Ishikawa (cell line): ENCODE results near the gene SOX6.

ENCODE experiments used
- CEBPB ChIP-seq: IDR thresholded peaks from 2 replicates; pipeline ENCODE4 v1.6.1; 2012
- CREB1 ChIP-seq: IDR thresholded peaks from 2 replicates; pipeline ENCODE4 v1.6.1; 2012; ENCODE audit warnings: low read depth
- EGR1 ChIP-seq: IDR thresholded peaks from 2 replicates; pipeline ENCODE4 v1.6.1; 2012
- EP300 ChIP-seq: IDR thresholded peaks from 2 replicates; pipeline ENCODE4 v1.6.1; 2012; ENCODE audit warnings: borderline replicate concordance
- FOXM1 ChIP-seq: IDR thresholded peaks from 2 replicates; pipeline ENCODE4 v1.6.1; 2012; ENCODE audit warnings: low read depth, borderline replicate concordance
- NFIC ChIP-seq: IDR thresholded peaks from 2 replicates; pipeline ENCODE4 v1.6.1; 2012
- RAD21 ChIP-seq: IDR thresholded peaks from 2 replicates; pipeline ENCODE4 v1.6.1; 2012; ENCODE audit warnings: low read depth
- TAF1 ChIP-seq: IDR thresholded peaks from 2 replicates; pipeline ENCODE4 v1.6.1; 2012; ENCODE audit warnings: low read depth, mild to moderate bottlenecking
- TCF12 ChIP-seq: IDR thresholded peaks from 2 replicates; pipeline ENCODE4 v1.6.1; 2012; ENCODE audit warnings: low read depth
- TEAD4 ChIP-seq: IDR thresholded peaks from 2 replicates; pipeline ENCODE4 v1.6.1; 2012
- YY1 ChIP-seq: IDR thresholded peaks from 2 replicates; pipeline ENCODE4 v1.6.1; 2012; ENCODE audit warnings: low read depth
- ZBTB7A ChIP-seq: IDR thresholded peaks from 2 replicates; pipeline ENCODE4 v1.6.1; 2012; ENCODE audit warnings: low read depth
- TF ChIP-seq, protein P1 (sequence below): IDR thresholded peaks from 2 replicates; pipeline ENCODE4 v1.6.1; 2012
- TF ChIP-seq, protein P2 (sequence below): IDR thresholded peaks from 2 replicates; pipeline ENCODE4 v1.6.1; 2012; ENCODE audit warnings: low read depth, mild to moderate bottlenecking
- TF ChIP-seq, protein P3 (sequence below): IDR thresholded peaks from 2 replicates; pipeline ENCODE4 v1.6.1; 2012

SOX6 gene

DNA sequence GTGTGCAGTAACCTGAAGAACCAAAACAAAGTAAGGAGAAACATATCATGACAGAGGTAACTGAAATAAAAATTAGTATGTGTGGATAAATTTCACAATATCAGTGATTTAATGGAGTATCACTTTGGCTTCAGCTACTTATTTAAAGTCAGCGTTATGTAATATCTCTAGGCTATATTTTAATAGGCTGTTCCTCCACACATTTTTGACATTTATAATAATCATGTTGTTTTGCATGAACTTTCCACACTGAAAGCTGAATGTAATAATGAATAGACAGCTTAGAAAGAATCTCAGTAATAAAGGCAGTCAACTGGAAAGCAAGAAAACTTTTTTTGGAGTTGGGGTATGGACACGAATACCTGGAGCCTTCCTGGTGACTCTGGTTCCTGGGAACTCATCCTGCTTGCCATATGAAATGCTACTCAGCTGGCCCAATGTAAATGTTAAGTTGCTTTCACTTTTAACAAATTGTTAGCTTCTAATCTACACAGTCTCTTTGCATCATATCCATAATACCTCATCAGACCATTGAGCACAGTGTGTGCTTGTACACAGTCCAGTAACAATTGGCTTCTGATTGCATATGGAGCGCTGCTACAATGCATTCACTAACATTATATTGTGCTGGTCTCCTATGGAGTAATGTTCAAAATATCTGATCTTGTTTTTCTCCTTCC lies 257.7 kb downstream of the SOX6 start:
- TF ChIP-seq CREB1 (no peak), TEAD4 (peak; percentile 86), CEBPB (peak; percentile 77), TCF12 (peak; percentile 88), EP300 (peak; percentile 87), TAF1 (no peak), FOXM1 (peak; percentile 70; the same call in 1 of the 2 replicates), RAD21 (peak; percentile 11; the same call in 1 of the 2 replicates), NFIC (peak; percentile 90)
- TF ChIP-seq, protein P1, sequence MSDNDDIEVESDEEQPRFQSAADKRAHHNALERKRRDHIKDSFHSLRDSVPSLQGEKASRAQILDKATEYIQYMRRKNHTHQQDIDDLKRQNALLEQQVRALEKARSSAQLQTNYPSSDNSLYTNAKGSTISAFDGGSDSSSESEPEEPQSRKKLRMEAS = peak; percentile 57; the same call in 1 of the 2 replicates
- TF ChIP-seq, protein P2, sequence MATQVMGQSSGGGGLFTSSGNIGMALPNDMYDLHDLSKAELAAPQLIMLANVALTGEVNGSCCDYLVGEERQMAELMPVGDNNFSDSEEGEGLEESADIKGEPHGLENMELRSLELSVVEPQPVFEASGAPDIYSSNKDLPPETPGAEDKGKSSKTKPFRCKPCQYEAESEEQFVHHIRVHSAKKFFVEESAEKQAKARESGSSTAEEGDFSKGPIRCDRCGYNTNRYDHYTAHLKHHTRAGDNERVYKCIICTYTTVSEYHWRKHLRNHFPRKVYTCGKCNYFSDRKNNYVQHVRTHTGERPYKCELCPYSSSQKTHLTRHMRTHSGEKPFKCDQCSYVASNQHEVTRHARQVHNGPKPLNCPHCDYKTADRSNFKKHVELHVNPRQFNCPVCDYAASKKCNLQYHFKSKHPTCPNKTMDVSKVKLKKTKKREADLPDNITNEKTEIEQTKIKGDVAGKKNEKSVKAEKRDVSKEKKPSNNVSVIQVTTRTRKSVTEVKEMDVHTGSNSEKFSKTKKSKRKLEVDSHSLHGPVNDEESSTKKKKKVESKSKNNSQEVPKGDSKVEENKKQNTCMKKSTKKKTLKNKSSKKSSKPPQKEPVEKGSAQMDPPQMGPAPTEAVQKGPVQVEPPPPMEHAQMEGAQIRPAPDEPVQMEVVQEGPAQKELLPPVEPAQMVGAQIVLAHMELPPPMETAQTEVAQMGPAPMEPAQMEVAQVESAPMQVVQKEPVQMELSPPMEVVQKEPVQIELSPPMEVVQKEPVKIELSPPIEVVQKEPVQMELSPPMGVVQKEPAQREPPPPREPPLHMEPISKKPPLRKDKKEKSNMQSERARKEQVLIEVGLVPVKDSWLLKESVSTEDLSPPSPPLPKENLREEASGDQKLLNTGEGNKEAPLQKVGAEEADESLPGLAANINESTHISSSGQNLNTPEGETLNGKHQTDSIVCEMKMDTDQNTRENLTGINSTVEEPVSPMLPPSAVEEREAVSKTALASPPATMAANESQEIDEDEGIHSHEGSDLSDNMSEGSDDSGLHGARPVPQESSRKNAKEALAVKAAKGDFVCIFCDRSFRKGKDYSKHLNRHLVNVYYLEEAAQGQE = no peak

GRCh38 chr11:16097543-16097942 lies 258.8 kb downstream of the SOX6 start:
- TF ChIP-seq FOXM1 = no peak
- peak; percentile 40; the same call in 1 of the 2 replicates for TF ChIP-seq YY1
- no peak for TF ChIP-seq TCF12
- TF ChIP-seq RAD21 = peak; percentile 9; the same call in 1 of the 2 replicates
- TF ChIP-seq EP300 = peak; percentile 36; the same call in 1 of the 2 replicates
- peak; percentile 48 for TF ChIP-seq NFIC

GRCh38 chr11:16096336-16096735 lies 260.0 kb downstream of the SOX6 start:
- TF ChIP-seq NFIC = no peak
- peak; percentile 36; the same call in 1 of the 2 replicates for TF ChIP-seq TEAD4
- no peak for TF ChIP-seq CREB1
- TF ChIP-seq, protein P1 = no peak

DNA sequence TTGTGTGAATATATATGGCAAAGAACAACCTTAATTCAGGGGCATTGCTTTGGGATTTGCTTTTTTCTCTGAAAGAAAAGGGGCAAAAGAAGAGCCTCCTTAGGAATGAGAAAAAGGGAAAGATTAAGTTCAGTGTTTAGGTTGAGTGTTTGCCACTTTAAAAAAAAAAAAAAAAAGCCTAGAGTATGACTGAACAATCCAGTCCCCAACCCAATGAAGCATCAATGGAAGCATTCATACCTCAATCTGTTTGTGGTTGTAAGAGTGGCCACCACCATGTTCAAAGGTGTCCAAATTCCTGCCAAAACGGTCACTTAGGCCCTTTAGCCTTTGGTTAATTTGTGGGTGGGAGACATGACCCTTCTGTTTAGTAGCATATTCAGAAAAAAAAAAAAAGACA lies 260.6 kb downstream of the SOX6 start:
- no peak for TF ChIP-seq RAD21
- no peak for TF ChIP-seq CEBPB
- no peak for TF ChIP-seq FOXM1
- TF ChIP-seq, protein P2 = no peak
- no peak for TF ChIP-seq CREB1
- TF ChIP-seq YY1 = no peak
- TF ChIP-seq NFIC = no peak
- no peak for TF ChIP-seq TEAD4
- TF ChIP-seq, protein P1 = no peak
- no peak for TF ChIP-seq EP300
- TF ChIP-seq TAF1 = no peak
- TF ChIP-seq EGR1 = no peak
- TF ChIP-seq ZBTB7A = no peak
- TF ChIP-seq, protein P3, sequence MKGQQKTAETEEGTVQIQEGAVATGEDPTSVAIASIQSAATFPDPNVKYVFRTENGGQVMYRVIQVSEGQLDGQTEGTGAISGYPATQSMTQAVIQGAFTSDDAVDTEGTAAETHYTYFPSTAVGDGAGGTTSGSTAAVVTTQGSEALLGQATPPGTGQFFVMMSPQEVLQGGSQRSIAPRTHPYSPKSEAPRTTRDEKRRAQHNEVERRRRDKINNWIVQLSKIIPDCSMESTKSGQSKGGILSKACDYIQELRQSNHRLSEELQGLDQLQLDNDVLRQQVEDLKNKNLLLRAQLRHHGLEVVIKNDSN = no peak
- no peak for TF ChIP-seq TCF12

DNA sequence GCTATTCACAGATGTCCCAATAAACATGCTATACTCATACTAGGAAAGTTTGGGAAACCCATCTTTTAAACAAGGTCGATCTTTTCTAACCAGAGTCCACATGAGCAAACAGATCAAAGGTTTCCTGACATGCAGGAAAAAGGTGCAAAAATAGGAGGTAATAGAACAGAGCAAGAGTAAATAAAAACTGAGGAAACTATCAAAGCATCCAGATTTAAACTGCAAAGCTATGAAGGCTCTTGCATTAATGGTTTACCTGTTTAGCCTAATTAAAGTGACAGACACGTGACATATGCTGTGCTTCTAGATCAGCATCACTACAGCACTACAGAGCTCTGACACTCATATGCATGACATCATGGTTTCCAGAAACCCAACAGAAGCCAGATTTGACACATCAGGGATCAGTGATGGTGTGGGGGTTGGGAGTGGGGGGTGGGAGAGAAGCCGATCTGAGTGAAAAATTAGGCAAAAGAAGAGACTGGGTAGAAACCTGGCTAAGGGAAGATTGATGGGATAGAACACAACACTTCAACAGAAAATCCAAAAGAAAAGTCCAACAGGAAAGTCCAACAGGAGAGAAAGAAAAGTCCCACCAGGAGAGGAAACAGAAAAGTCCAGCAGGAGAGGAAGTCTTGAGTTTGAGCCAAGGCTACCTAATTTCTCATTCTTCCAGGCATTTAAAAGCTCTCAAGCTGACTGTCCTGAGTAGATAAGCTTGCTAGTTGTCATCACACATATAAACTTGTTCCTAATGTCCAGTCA lies 262.3 kb downstream of the SOX6 start:
- no peak for TF ChIP-seq EGR1
- TF ChIP-seq TEAD4 = no peak
- no peak for TF ChIP-seq NFIC
- TF ChIP-seq CEBPB = no peak
- no peak for TF ChIP-seq CREB1
- TF ChIP-seq, protein P3 = no peak
- TF ChIP-seq EP300 = no peak
- no peak for TF ChIP-seq TCF12
- TF ChIP-seq, protein P1 = no peak
- TF ChIP-seq FOXM1 = no peak
- TF ChIP-seq, protein P2 = no peak
- TF ChIP-seq TAF1 = no peak
- no peak for TF ChIP-seq ZBTB7A
- TF ChIP-seq YY1 = no peak
- no peak for TF ChIP-seq RAD21
